RWPE1 (cell line): Measurements from ENCODE around the gene AGPS.

Source experiments
- CTCF ChIA-PET: fragments of 350-600 bp; sonication (Branson Sonifier 250); formaldehyde crosslinking; extraction: SDS; loops from one replicate; lab custom pipeline; 2021; lab: Yijun Ruan, JAX
- POLR2A ChIA-PET: fragments of 400-600 bp; formaldehyde crosslinking; extraction: SDS; loops from one replicate; lab custom pipeline; 2020; ENCODE audit warnings: antibody characterized with exemption; ENCODE audit not compliant: low non-redundant PET; lab: Yijun Ruan, JAX
- DNase-seq: peaks from one replicate; pipeline ENCODE4 v3.0.0; 2012; ENCODE audit warnings: low spot score
- H3K27ac ChIP-seq: fragments of 450-650 bp; 2 replicates; pipeline ENCODE4 v1.5.1; 2017
- TF ChIP-seq, protein P1 (sequence below): fragments of 450-650 bp; conservative IDR thresholded peaks from 2 replicates; pipeline ENCODE4 v1.5.1; 2017; ENCODE audit warnings: low read depth, mild to moderate bottlenecking

The AGPS gene

DNA sequence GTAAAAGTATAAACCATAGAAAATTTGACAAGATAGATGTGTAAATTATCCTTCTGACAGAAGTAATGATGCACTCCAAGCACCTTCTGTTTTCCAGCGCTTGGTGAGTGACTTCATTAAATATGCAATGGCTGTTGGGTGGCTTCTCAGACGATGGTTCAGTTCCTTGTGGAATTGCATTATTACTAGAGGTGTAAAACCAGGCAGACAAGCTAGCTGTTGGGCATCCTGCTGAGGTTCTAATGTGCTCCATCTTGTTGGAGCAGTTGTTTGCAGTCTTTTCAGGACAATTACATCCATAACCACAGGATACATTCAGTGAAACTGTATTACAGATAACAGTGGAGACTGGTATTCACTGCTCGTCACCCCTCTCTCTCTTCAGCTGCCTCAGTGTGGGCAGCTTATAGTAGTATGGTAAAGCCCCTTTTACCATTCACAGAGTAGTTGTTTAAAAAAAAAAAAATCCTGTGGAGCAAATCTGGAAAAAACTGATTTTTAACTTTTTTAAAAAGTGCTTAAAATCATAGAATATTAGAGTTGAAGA lies 143.5 kb downstream of the AGPS start:
- POLR2A ChIA-PET, result no interaction called here
- TF ChIP-seq, protein P1, sequence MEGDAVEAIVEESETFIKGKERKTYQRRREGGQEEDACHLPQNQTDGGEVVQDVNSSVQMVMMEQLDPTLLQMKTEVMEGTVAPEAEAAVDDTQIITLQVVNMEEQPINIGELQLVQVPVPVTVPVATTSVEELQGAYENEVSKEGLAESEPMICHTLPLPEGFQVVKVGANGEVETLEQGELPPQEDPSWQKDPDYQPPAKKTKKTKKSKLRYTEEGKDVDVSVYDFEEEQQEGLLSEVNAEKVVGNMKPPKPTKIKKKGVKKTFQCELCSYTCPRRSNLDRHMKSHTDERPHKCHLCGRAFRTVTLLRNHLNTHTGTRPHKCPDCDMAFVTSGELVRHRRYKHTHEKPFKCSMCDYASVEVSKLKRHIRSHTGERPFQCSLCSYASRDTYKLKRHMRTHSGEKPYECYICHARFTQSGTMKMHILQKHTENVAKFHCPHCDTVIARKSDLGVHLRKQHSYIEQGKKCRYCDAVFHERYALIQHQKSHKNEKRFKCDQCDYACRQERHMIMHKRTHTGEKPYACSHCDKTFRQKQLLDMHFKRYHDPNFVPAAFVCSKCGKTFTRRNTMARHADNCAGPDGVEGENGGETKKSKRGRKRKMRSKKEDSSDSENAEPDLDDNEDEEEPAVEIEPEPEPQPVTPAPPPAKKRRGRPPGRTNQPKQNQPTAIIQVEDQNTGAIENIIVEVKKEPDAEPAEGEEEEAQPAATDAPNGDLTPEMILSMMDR, result no peak
- CTCF ChIA-PET, result interaction anchor here (0.7 kb wide), 1 partner anchor 31 kb away, joined by 6 read pairs; no protein-coding TSS in a partner anchor
- no peak overlapping the region for H3K27ac ChIP-seq
- no peak for DNase-seq

DNA sequence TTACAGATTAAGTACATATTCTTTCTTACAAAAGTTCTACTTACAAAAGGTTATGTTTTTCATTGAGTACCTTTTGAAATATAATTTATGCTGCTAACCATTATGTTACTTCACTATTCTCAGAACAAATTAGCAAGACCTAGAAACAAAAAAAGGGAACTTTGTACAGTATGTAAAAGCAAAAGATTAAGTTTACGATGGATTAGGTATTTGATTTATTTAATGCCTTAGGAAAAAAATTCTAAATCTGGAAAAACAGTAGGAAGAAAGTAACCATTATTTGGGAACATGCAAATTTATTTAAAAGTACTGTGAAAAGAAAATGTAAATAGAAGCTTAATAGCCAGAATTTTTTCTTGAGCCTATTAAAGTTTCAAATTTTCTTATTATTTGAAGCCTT lies 144.6 kb downstream of the AGPS start:
- H3K27ac ChIP-seq, result no peak overlapping the region
- ChIA-PET CTCF (no interaction called here), POLR2A (no interaction called here)
- TF ChIP-seq, protein P1, result no peak
- no peak for DNase-seq

DNA sequence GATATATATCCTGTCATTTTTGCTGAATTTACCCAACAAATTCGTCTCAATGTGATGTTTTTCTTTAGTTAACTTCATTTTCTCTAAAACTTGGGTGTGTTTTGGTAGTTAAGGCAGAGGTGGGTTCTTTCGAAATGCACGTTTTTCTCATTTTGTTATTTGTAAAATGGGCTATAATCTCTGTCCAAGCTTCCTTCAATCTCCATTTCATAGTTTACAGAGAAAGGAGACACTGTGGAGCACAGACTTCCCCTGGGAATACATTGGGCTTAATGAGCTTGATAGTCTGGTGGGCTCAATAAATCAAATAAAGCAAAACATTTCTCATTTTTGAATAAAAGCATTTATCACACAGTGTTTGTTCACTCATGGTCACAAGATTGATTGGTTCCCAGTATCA lies 145.1 kb downstream of the AGPS start:
- TF ChIP-seq, protein P1, result no peak
- ChIA-PET CTCF (no interaction called here), POLR2A (no interaction called here)
- no peak for DNase-seq
- H3K27ac ChIP-seq, result no peak overlapping the region

DNA sequence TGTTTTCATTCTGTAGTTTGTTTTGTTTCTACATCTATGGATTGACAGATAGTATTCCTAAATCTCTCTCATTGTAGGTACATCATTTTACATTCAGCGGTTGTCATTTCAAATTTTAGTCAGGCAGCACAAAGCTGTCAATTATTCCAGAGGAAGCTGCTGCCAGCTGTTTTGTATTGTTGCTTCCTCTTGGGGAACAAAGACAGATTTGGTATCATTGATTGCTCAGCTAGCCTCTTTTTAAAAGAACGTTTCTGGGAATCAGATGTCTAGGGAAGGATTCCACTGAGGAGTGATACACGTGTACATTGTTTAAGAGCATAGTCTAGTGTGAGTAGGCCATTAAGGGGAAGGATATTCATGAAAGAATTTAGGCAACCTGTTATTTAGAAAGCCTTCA lies 145.8 kb downstream of the AGPS start:
- H3K27ac ChIP-seq, result no peak overlapping the region
- ChIA-PET CTCF (no interaction called here), POLR2A (no interaction called here)
- TF ChIP-seq, protein P1, result no peak
- DNase-seq, result no peak

DNA sequence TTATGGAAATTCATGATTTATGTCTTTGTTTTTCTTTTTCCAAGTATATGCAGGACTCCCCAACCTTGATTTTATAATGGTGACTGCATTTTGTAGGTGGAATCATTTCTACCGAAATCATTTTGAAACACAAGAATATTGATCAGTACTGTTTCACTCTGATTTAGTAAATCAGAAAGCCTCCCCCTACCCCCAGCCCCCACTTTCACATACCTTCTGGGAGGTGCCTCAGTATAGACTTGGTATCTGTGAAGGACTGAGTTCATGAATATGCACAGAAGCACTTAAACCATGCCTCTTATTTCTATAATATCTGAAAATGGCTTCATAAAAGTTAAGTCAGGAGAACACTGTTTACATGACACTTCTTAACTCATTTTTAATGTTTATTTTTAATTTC lies 147.7 kb downstream of the AGPS start:
- no peak overlapping the region for H3K27ac ChIP-seq
- ChIA-PET POLR2A (no interaction called here), CTCF (no interaction called here)
- no peak for DNase-seq
- TF ChIP-seq, protein P1, result no peak

DNA sequence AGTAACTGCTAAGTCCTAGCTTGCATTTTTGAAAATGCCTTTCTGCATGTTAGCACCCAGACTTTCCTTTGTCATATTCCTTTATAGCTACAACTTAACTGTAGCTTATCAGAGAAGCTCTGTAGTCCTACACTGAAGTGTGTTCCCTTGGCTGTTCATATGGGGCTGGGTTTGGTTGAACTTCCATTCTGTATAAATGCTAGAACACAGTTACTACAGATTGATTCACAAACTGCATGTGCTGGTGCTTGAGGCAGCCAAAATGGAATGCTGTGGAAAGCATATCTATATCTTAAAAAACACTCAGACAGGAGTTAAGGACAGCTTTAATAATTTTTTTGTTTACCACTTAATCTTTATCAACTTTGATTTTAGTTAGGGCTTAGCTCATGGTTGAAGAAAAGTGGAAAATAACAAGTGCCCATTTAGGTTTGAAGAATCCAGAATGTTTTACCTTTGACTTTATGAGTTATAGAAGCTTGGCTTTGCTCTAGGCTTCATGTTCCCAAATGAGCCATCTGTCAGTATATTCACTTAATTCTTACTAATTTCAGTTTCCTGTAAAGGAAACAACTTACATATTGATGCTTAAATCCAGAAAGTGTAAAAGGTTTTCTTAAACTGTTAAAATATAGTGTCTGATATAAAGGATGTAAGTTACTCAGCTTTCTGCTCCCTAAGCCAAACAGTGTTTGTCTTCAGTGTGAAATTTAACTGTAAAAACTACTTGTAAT lies 148.9 kb downstream of the AGPS start:
- TF ChIP-seq, protein P1, result no peak
- CTCF ChIA-PET, result interaction anchor here (0.8 kb wide), 1 partner anchor 10 kb away, joined by 4 read pairs; no protein-coding TSS in a partner anchor
- no peak overlapping the region for H3K27ac ChIP-seq
- DNase-seq, result no peak
- POLR2A ChIA-PET, result no interaction called here
